GM12864 (cell line): ENCODE results near the gene RIMKLA.

ENCODE experiments used
- DNase-seq: peaks from one replicate; pipeline ENCODE4 v3.0.0-alpha.2; 2011; ENCODE audit warnings: low read depth
- H3K4me3 ChIP-seq: 2 replicates; pipeline ENCODE4 v1.5.1; 2011; ENCODE audit warnings: mild to moderate bottlenecking, low read depth, low read length, control low read depth
- CTCF ChIP-seq: IDR thresholded peaks from 2 replicates; pipeline ENCODE4 v1.5.1; 2011; ENCODE audit warnings: low read depth, mild to moderate bottlenecking, moderate library complexity, low read length, control low read depth, inconsistent platforms; ENCODE audit errors: missing control alignments

The RIMKLA gene

GRCh38 chr1:42392255-42392654, 11.7 kb downstream of the RIMKLA start:
- no peak for TF ChIP-seq CTCF
- no peak overlapping the region for H3K4me3 ChIP-seq
- no peak for DNase-seq

GRCh38 chr1:42392967-42393848, 12.6 kb downstream of the RIMKLA start:
- no peak for TF ChIP-seq CTCF
- H3K4me3 ChIP-seq: no peak overlapping the region
- no peak for DNase-seq

DNA sequence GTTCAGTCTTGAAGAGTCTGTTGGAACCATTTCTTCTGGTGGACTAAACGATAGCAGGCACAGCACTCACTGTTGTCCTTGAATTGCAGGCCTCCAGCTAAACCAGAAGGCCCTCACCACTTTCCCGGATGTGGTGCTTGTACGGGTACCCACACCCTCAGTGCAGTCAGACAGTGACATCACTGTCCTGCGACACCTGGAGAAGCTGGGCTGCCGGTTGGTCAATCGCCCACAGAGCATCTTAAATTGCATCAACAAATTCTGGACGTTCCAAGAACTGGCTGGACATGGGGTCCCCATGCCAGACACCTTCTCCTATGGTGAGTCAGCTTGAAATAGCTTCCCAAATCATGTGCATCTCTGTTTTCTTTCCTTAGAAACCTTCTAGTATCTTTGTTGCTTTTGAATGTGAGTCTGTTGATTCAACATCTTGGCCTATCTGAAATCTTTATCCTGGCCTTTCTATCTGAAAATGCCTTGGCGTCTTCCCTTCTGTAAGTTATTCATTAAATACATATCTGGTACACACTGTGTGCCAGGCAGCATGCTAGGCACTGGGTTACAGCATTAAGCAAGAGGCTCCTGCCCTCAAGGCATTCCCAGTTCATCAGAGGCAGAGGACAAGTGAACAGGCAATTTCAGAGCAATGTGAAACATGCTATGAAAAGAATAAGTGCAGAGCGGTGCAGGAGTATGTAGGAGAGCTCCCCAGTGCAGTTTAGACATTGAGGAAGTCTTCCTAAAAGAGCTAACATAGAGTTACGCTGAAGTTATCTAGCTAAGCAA, 18.9 kb downstream of the RIMKLA start:
- no peak overlapping the region for H3K4me3 ChIP-seq
- TF ChIP-seq CTCF: no peak
- DNase-seq: no peak

GRCh38 chr1:42403880-42404400, 23.3 kb downstream of the RIMKLA start:
- no peak overlapping the region for H3K4me3 ChIP-seq
- TF ChIP-seq CTCF: no peak
- DNase-seq: no peak

GRCh38 chr1:42414551-42415496, 34.2 kb downstream of the RIMKLA start:
- DNase-seq: no peak
- TF ChIP-seq CTCF: no peak
- H3K4me3 ChIP-seq: no peak overlapping the region

DNA sequence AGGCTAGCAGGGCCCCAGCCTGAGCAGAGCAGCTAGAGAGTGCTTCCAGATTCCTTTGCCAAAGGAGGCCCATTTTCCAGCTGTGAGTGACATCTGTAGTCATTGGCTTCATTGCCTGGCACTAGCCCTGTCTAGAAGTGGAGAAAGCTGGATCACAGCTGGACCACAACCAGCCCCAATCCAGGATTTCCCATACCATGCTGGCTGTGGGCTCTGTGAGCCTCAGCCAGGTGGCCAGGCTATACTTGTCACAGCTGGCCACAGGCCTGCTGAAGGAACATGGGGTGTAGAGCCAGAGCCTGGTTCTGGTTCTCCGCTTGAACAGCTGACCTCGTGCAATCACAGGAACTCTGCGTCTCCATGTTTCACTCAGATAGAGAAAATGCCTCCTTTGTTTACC, 36.6 kb downstream of the RIMKLA start:
- no peak for TF ChIP-seq CTCF
- H3K4me3 ChIP-seq: no peak overlapping the region
- no peak for DNase-seq
